OCI-LY3 (cell line): Measurements from ENCODE around the gene ZSCAN2.
"Not testable (repeated sequence)": the region's sequence is repeated elsewhere in the genome, so short reads cannot be mapped to it uniquely, and the experiment has no call there.

ENCODE experiments used
- H2AFZ ChIP-seq: fragments of 200-600, 300-600 bp; shearing (Covaris generic); 2 replicates; pipeline ENCODE4 v1.6.0; 2014; ENCODE audit warnings: antibody characterized with exemption, low read depth, low read length
- H3K27ac ChIP-seq: fragments of 200-600, 300-600 bp; sonication (generic); 2 replicates; pipeline ENCODE4 v1.5.1; 2014; ENCODE audit warnings: mild to moderate bottlenecking, low read length, moderate library complexity, mixed read lengths
- H3K27me3 ChIP-seq: fragments of 200-600, 300-600 bp; sonication (generic); 2 replicates; pipeline ENCODE4 v1.6.1; 2014; ENCODE audit warnings: low read depth, low read length, mixed read lengths
- H3K36me3 ChIP-seq: fragments of 200-600, 300-600 bp; sonication (generic); replicated peaks from 2 replicates; pipeline ENCODE3; 2014; ENCODE audit warnings: low read depth, low read length, mixed read lengths
- H3K4me1 ChIP-seq: fragments of 300-600, 200-600 bp; sonication (generic); 2 replicates; pipeline ENCODE4 v1.6.1; 2014; ENCODE audit warnings: low read length, mixed read lengths
- H3K4me2 ChIP-seq: fragments of 200-600, 300-600 bp; sonication (generic); 2 replicates; pipeline ENCODE4 v1.6.1; 2014; ENCODE audit warnings: low read length, mixed read lengths
- H3K4me3 ChIP-seq: fragments of 300-600, 200-600 bp; sonication (generic); 2 replicates; pipeline ENCODE4 v1.5.1; 2014; ENCODE audit warnings: antibody characterized with exemption, mild to moderate bottlenecking, low read length, moderate library complexity
- H3K79me2 ChIP-seq: fragments of 300-600, 200-600 bp; shearing (Covaris generic); 2 replicates; pipeline ENCODE4 v1.6.1; 2014; ENCODE audit warnings: mild to moderate bottlenecking, low read length, mixed read lengths
- H3K9ac ChIP-seq: fragments of 300-600, 200-600 bp; shearing (Covaris generic); 2 replicates; pipeline ENCODE4 v1.6.0; 2014; ENCODE audit warnings: mild to moderate bottlenecking, low read length, moderate library complexity
- H3K9me3 ChIP-seq: fragments of 200-600, 300-600 bp; shearing (Covaris generic); 2 replicates; pipeline ENCODE4 v1.6.1; 2014; ENCODE audit warnings: low read length, mixed read lengths; ENCODE audit not compliant: insufficient read depth
- H4K20me1 ChIP-seq: fragments of 200-600, 300-600 bp; sonication (generic); 2 replicates; pipeline ENCODE4 v1.6.1; 2016; ENCODE audit warnings: low read length, mixed read lengths; ENCODE audit not compliant: insufficient read depth
- EZH2phosphoT487 ChIP-seq: fragments of 200-600 bp; shearing (Covaris generic); IDR thresholded peaks from 2 replicates; pipeline ENCODE4 v1.6.1; 2018; ENCODE audit warnings: antibody characterized with exemption, mixed run types, low read depth
- TF ChIP-seq, protein P1 (sequence below): fragments of 200-600, 300-600 bp; sonication (generic); IDR thresholded peaks from 2 replicates; pipeline ENCODE4 v1.5.1; 2014; ENCODE audit warnings: antibody characterized with exemption, low read length, low read depth

Gene ZSCAN2

GRCh38 chr15:84600687-84601554 lies at the start of gene ZSCAN2:
Gene ZSCAN2 (plus strand): TSS chr15:84601009. CDS start chr15:84603928, 2,919 bp downstream.
- H3K9ac ChIP-seq = peak within 1 kb of the TSS; percentile 88
- peak within 1 kb of the TSS; percentile 98 for H2AFZ ChIP-seq
- H3K27ac ChIP-seq = peak within 1 kb of the TSS; percentile 81
- H3K36me3 ChIP-seq = peaks cover 16% of the 10 kb centered on the region
- H3K79me2 ChIP-seq = peaks cover 51% of the 10 kb centered on the region
- H3K4me1 ChIP-seq = peaks cover 52% of the 10 kb centered on the region
- 0 out of 2 replicates have a peak, but pooled peaks cover 2% of the 10 kb centered on the region for H4K20me1 ChIP-seq
- peak within 1 kb of the TSS; percentile 76 for H3K4me2 ChIP-seq
- H3K4me3 ChIP-seq = peak within 1 kb of the TSS; percentile 97
- no peaks in the 10 kb centered on the region for H3K9me3 ChIP-seq
- no peaks in the 10 kb centered on the region for H3K27me3 ChIP-seq
- TF ChIP-seq, protein P1, sequence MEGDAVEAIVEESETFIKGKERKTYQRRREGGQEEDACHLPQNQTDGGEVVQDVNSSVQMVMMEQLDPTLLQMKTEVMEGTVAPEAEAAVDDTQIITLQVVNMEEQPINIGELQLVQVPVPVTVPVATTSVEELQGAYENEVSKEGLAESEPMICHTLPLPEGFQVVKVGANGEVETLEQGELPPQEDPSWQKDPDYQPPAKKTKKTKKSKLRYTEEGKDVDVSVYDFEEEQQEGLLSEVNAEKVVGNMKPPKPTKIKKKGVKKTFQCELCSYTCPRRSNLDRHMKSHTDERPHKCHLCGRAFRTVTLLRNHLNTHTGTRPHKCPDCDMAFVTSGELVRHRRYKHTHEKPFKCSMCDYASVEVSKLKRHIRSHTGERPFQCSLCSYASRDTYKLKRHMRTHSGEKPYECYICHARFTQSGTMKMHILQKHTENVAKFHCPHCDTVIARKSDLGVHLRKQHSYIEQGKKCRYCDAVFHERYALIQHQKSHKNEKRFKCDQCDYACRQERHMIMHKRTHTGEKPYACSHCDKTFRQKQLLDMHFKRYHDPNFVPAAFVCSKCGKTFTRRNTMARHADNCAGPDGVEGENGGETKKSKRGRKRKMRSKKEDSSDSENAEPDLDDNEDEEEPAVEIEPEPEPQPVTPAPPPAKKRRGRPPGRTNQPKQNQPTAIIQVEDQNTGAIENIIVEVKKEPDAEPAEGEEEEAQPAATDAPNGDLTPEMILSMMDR = no peak
- no peak for TF ChIP-seq EZH2phosphoT487

DNA sequence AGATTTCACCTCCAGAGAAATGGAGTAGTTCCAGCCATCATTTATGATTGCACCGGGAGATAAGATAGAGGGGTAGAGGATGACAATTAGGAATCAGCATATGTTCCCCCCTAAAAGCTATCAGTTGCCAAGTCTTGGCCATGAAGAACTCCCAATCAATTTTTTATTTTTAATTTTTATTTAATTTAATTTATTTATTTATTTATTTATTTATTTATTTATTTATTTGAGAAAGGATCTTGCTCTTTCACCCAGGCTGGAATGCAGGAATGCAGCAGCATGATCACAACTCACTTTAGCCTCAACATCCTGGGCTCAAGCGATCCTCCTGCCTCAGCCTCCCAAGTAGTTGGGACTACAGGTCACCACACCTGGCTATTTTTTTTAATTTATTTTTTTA lies 49.2 kb upstream of the ZSCAN2 start:
- not testable (repeated sequence) for H3K9ac ChIP-seq, H3K27ac ChIP-seq, H3K36me3 ChIP-seq, H3K9me3 ChIP-seq, H2AFZ ChIP-seq, H3K4me3 ChIP-seq, H3K79me2 ChIP-seq, H4K20me1 ChIP-seq, H3K27me3 ChIP-seq, H3K4me2 ChIP-seq
- H3K4me1 ChIP-seq = peaks cover 12% of the 10 kb centered on the region

DNA sequence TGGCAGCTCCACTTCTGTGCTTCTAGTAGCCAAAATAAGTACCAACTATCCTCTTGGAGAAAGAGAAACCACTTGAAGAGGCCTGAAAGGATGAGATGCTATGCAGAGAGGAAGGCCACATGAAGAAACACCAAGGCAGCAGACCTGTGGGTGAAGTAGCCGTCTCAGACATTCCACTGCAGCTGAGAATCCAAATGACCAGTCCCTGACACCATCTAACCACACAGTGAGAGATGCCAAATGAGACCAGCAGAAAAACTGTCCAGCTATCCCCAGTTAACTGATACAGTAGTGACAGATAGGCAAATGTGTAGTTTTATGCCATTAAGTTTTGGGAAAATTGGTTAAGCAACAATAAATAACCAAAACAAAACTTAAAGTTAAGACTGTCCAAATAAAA lies 47.9 kb upstream of the ZSCAN2 start:
- Histone ChIP-seq H3K27ac (no peak overlapping the region), H3K9me3 (no peaks in the 10 kb centered on the region), H3K9ac (no peak overlapping the region), H3K79me2 (no peaks in the 10 kb centered on the region), H3K4me2 (no peak overlapping the region), H3K4me1 (peaks cover 2% of the 10 kb centered on the region), H3K27me3 (no peaks in the 10 kb centered on the region), H3K4me3 (no peak overlapping the region), H4K20me1 (no peaks in the 10 kb centered on the region), H3K36me3 (no peaks in the 10 kb centered on the region), H2AFZ (no peak overlapping the region)
- no peak for TF ChIP-seq EZH2phosphoT487
- TF ChIP-seq, protein P1 = no peak

DNA sequence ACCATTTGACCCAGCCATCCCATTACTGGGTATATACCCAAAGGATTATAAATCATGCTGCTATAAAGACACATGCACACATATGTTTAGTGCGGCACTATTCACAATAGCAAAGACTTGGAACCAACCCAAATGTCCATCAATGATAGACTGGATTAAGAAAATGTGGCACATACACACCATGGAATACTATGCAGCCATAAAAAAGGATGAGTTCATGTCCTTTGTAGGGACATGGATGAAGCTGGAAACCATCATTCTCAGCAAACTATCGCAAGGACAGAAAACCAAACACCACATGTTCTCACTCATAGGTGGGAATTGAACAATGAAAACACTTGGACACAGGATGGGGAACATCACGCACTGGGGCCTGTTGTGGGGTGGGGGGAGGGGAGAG lies 44.1 kb upstream of the ZSCAN2 start:
- not testable (repeated sequence) for H4K20me1 ChIP-seq, H3K9me3 ChIP-seq, H3K36me3 ChIP-seq, H3K9ac ChIP-seq, H3K4me3 ChIP-seq, H3K4me1 ChIP-seq, H3K27me3 ChIP-seq, H3K27ac ChIP-seq, H3K4me2 ChIP-seq, H2AFZ ChIP-seq, H3K79me2 ChIP-seq

DNA sequence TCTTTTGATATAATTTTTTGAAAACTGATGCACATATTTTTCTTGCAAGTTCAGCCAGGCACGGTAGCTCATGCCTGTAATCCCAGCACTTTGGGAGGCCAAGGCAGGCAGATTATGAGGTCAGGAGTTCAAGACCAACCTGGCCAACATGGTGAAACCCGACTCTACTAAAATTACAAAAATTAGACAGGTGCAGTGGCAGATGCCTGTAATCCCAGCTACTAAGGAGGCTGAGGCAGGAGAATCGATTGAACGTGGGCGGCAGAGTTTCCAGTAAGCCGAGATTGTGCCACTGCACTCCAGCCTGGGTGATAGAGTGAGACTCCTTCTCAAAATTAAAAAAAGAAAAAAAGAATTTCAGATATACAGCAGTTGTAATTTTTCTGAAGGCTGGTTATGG lies 32.8 kb upstream of the ZSCAN2 start:
- H3K36me3 ChIP-seq, H3K4me1 ChIP-seq, H3K9ac ChIP-seq, H3K4me2 ChIP-seq, H3K9me3 ChIP-seq, H3K27me3 ChIP-seq, H2AFZ ChIP-seq, H4K20me1 ChIP-seq, H3K79me2 ChIP-seq, H3K4me3 ChIP-seq, H3K27ac ChIP-seq: not testable (repeated sequence)
